HG03108 (cell line): ENCODE results near the gene ROR2.
"Not testable (repeated sequence)": the region's sequence is repeated elsewhere in the genome, so short reads cannot be mapped to it uniquely, and the experiment has no call there.

Experiments
- ATAC-seq: cut with Tn5 transposase; IDR thresholded peaks from one replicate; pipeline ENCODE4 v1.9.1; 2021; ENCODE audit warnings: moderate library complexity; ENCODE audit not compliant: unreplicated experiment

Gene ROR2

DNA sequence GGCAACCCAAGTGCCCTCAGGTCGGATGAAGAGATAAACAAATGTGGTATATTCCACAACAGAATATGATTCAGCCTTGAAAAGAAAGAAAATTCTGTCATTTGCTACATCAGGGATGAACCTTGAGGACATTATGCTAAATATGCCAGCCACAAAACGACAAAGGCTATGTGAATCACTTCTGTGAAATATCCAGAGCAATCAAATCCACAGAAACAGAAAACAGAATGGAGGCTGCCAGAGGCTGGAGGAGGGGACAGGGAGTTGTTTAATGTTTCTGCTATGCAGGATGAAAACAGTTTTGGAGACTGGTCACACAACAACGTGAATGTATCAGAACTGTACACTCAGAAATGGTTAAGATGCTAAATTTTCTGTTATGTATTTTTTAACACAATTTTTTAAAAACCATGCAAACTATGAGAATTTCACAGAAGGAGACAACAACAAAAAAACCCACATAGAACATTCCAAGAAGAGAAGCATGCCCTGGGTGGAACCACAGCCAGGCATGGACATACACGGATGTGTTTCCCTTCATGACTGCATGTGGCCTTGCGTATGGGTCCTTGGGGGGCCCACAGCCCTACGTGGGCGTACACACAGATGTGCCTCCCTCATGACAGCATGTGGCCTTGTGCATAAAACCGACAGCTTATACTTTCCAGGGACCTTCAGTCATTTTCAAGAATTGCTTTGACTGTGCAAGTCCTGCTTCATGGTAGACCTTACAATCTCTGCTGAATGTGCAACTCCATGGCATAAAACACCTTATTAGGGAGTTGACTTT is 146.7 kb downstream of the ROR2 start:
- no peak for ATAC-seq

GRCh38 chr9:91802391-91802790 is 147.6 kb downstream of the ROR2 start:
- ATAC-seq = no peak

DNA sequence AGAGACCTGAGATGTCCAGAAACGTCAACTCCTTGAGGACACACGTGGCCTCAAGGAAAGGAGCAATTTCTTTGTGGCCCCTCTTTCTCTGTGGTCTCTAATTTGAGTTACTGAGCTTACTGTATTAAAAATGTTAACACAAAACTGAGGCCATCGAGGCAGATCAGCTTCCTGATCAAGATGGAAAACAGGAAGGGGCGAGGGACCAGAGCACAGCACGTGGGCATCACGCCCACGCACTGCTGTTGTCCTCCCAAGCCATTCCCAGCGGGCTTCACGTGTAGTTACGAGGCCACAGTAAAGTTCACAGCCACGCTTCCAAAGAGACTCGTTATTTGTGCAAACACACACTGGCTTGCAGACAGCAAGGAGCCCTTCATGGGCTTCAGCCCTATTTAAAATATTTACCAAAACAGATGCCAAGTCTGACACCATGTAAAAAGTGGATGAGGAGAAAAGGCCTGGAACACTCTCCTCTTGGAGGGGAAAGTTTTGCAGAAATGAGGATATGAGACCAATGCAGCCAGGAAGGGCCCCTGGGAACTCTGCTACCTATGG is 149.5 kb downstream of the ROR2 start:
- no peak for ATAC-seq

GRCh38 chr9:91799113-91799744 is 150.8 kb downstream of the ROR2 start:
- no peak for ATAC-seq

DNA sequence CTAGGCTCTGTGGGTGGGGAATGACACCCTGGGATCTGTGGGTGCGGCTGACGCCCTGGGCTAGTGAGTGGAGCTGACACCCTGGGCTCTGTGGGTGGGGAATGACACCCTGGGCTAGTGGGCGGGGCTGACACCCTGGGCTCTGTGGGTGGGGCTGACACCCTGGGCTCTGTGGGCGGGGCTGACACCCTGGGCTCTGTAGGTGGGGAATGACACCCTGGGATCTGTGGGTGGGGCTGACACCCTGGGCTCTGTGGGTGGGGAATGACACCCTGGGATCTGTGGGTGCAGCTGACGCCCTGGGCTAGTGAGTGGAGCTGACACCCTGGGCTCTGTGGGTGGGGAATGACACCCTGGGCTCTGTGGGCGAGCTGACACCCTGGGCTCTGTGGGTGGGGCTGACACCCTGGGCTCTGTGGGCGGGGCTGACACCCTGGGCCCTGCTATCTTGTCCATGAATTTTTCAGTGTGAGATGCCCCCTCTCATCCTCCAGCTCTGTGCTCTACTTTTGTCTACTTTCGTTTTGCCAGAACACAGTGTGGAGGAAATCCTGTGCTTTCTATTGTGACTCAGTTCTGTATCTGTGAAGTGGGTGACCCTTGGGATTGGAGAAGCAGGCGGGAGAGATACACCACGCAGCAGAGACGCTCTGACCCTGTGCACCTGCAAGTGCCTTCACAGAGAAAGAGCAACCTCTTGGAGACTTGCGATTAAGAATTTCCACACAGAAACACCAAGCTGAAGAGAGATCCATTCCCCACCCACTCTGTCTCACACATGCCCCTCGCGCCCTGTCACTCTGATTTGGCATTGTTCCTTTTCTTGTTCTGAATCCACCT is 151.5 kb downstream of the ROR2 start:
- not testable (repeated sequence) for ATAC-seq

DNA sequence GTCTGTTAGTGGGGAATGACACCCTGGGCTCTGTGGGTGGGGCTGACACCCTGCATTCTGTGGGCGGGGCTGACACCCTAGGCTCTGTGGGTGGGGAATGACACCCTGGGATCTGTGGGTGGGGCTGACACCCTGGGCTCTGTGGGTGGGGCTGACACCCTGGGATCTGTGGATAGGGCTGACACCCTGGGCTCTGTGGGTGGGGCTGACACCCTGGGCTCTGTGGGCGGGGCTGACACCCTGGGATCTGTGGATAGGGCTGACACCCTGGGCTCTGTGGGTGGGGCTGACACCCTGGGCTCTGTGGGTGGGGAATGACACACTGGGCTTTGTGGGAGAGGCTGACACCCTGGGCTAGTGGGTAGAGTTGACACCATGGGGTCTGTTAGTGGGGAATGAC is 152.5 kb downstream of the ROR2 start:
- not testable (repeated sequence) for ATAC-seq

GRCh38 chr9:91796516-91796915 is 153.5 kb downstream of the ROR2 start:
- not testable (repeated sequence) for ATAC-seq

- ATAC-seq = no peak
Measured at GRCh38 chr9:91795598-91796241, 154.3 kb downstream of the ROR2 start.

DNA sequence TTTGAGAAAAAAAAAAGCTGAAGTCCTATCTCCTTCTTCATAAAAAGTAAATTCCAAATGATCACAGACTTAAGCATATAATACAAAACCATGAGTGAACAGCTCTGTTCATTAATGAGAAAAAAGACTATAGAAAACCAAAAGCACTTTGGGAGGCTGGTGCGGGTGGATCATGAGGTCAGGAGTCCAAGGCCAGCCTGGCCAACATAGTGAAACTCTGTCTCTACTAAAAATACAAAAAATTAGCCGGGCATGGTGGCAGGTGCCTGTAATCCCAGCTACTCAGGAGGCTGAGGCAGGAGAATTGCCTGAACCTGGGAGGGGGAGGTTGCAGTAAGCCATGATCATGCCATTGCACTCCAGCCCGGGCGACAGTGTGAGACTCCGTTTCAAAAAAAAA is 156.7 kb downstream of the ROR2 start:
- not testable (repeated sequence) for ATAC-seq

GRCh38 chr9:91790917-91791316 is 159.1 kb downstream of the ROR2 start:
- no peak for ATAC-seq

GRCh38 chr9:91789941-91790340 is 160.1 kb downstream of the ROR2 start:
- no peak for ATAC-seq

- ATAC-seq = no peak
Measured at GRCh38 chr9:91787931-91788330, 162.1 kb downstream of the ROR2 start.

GRCh38 chr9:91786132-91786896 is 163.7 kb downstream of the ROR2 start:
- ATAC-seq = no peak

GRCh38 chr9:91785447-91785842 is 164.6 kb downstream of the ROR2 start:
- ATAC-seq = no peak

- no peak for ATAC-seq
Measured at GRCh38 chr9:91784673-91785446, 165.2 kb downstream of the ROR2 start.

GRCh38 chr9:91783876-91784672 is 166.0 kb downstream of the ROR2 start:
- no peak for ATAC-seq

DNA sequence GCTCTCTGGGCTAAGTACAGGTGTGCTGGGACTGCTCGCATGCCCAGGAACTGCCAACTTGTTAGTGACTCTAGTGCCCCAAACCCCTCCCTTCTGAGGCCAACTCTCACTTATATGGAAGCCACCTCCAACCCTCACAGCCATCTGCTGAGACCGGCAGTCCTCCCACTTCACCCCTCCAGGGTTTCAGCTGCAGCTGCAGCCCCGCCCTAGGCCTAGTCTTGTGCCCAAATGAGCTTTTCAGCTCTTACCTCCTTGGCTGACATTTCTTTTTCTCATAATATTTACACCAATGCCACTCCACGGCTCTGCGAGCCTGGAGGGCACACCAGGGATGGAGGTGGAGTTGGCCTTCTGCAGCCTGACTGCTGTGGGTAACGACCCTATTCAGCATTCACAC is 166.6 kb downstream of the ROR2 start:
- ATAC-seq = no peak

- ATAC-seq = no peak
Measured at GRCh38 chr9:91782708-91783214, 167.3 kb downstream of the ROR2 start.
